Right atrium auricular region (tissue), 2 donors: ENCODE measurements around the gene UQCR11. TPM values are rescaled to one million over a fixed set of nuclear protein-coding genes. Genes with fewer than 3 reads are reported as not detected.

Experiments used
- DNase-seq: peaks from one replicate; pipeline ENCODE4 v3.0.0-alpha.2; 2019; ENCODE audit warnings: low spot score
- H3K27ac ChIP-seq, 2 donors: fragments of 200-600 bp; sonication (generic); 1 replicate in 1 of 2; 2 replicates in 1 of 2; pipeline ENCODE4 v1.5.1; 2016 to 2019
- H3K27me3 ChIP-seq, 2 donors: fragments of 200-600 bp; sonication (generic); one replicate each; pipeline versions ENCODE4 v1.5.1 to v1.6.0; 2017 to 2019
- H3K36me3 ChIP-seq: fragments of 200-600 bp; sonication (generic); one replicate; pipeline ENCODE4 v1.5.1; 2016
- H3K4me1 ChIP-seq, 2 donors: fragments of 200-600 bp; sonication (generic); one replicate each; pipeline versions ENCODE4 v1.5.1 to v1.6.0; 2017 to 2019
- H3K4me3 ChIP-seq, 2 donors: fragments of 200-600 bp; sonication (generic); 1 replicate in 1 of 2; 2 replicates in 1 of 2; pipeline ENCODE4 v1.5.1; 2017 to 2019; ENCODE audit warnings: mild to moderate bottlenecking in 1 of 2, moderate library complexity in 1 of 2
- H3K9me3 ChIP-seq, 2 donors: fragments of 200-600 bp; sonication (generic); one replicate each; pipeline ENCODE4 v1.5.1; 2019
- total RNA-seq, 2 donors: library from RNA; depleted of rRNA; stranded (reverse); fragments of >200 nt; gene quantifications; one replicate each; pipeline ENCODE4 v1.1.0, GENCODE V29; 2016
- TF ChIP-seq, protein P1 (sequence below), 2 donors: fragments of 200-600 bp; sonication (generic); IDR thresholded peaks; one replicate each; pipeline ENCODE4 v1.5.1; 2019; ENCODE audit warnings: antibody characterized with exemption in 2 of 2

The UQCR11 gene
- total RNA-seq, 2 donors from 2014 or later: 172 to 191 TPM

DNA sequence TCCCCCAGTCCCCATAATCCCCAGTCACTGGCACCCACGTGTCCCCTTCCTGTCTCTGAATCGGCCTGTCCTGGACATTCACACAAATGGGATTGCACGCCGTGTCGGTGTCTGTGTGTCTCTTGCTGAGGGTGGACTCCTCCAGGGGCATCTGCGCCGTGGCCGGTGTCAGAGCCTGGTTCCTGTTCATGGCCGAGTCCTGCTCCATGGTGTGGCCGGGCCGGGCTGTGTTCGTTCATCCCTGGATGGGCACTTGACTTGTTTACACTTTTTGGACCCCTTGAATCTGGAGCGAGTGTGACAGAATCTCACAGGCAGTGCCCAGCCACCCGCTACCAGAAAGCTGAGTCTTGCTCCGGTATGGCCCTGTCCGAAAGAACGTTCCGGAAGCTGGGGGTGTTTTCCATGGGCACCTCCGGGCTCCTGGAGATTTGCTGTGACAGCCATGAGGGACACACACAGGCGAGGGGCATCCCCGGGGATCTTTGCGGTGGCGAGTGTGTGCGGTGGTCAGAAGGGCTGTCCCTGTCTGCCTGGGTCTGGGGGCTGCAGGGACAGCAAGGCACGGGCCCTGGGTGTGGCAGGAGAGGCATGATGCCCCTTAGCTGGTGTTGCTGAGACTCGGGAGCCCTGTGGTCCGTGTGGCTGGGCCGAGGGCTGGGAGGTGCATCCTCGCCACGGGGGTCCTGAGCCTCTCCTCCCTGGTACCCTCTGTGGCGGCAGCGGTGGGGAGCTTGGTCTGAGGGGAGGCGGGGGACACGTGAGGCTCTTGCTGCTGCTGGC lies 30.7 kb downstream of the UQCR11 start:
- Histone ChIP-seq H3K27me3 (no peaks in the 10 kb centered on the region), H3K9me3 (no peaks in the 10 kb centered on the region), H3K4me3 (no peak overlapping the region), H3K36me3 (peaks cover 17% of the 10 kb centered on the region), H3K27ac (no peak overlapping the region), H3K4me1 (peaks cover 0 to 9% of the 10 kb centered on the region in 2 donors)
- DNase-seq: no peak
- TF ChIP-seq, protein P1, sequence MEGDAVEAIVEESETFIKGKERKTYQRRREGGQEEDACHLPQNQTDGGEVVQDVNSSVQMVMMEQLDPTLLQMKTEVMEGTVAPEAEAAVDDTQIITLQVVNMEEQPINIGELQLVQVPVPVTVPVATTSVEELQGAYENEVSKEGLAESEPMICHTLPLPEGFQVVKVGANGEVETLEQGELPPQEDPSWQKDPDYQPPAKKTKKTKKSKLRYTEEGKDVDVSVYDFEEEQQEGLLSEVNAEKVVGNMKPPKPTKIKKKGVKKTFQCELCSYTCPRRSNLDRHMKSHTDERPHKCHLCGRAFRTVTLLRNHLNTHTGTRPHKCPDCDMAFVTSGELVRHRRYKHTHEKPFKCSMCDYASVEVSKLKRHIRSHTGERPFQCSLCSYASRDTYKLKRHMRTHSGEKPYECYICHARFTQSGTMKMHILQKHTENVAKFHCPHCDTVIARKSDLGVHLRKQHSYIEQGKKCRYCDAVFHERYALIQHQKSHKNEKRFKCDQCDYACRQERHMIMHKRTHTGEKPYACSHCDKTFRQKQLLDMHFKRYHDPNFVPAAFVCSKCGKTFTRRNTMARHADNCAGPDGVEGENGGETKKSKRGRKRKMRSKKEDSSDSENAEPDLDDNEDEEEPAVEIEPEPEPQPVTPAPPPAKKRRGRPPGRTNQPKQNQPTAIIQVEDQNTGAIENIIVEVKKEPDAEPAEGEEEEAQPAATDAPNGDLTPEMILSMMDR (IDR thresholded peaks at IDR 0.05): no peak

DNA sequence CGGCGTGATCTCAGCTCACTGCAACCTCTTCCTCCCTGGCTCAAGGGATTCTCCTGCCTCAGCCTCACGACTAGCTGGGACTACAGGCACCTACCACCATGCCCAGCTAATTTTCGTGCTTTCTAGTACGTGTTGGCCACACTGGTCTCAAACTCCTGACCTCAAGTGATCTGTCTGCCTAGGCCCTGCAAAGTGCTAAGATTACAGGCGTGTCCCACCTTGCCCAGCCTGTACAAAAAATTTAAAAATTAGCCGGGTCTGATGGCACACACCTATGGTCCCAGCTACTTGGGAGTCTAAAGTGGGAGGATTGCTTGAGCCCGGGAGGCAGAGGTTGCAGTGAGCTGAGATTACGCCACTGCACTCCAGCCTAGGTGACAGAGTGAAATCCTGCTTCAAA lies 32.5 kb downstream of the UQCR11 start:
- no peak for DNase-seq
- Histone ChIP-seq H3K9me3 (no peaks in the 10 kb centered on the region), H3K4me1 (peaks cover 0 to 14% of the 10 kb centered on the region in 2 donors), H3K27ac (no peak overlapping the region), H3K36me3 (peaks cover 8% of the 10 kb centered on the region), H3K27me3 (no peaks in the 10 kb centered on the region), H3K4me3 (no peak overlapping the region)
- TF ChIP-seq, protein P1 (IDR thresholded peaks at IDR 0.05): no peak

DNA sequence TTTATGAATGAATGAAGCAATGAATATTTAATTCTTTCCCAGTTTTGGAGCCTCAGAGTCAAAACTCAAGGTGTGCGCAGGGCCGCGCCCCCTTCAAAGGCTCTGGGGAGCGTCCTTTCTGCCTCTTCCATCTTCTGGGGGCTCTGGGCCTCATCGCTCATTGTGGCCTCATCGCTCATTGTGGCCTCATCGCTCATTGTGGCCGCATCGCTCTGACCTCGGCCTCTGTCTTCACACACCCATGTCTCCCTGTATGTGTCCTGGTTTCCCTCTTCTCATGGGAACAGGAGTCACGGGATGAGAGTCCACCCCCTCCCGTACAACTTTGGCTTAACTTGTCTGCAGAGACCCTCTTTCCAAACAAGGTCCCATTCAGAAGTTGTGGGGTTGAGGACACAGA lies 33.9 kb downstream of the UQCR11 start:
- no peaks in the 10 kb centered on the region for H3K36me3 ChIP-seq
- no peak for DNase-seq
- no peak overlapping the region for H3K4me3 ChIP-seq
- no peak overlapping the region for H3K27ac ChIP-seq
- no peaks in the 10 kb centered on the region for H3K9me3 ChIP-seq
- peaks cover 0 to 11% of the 10 kb centered on the region in 2 donors for H3K4me1 ChIP-seq
- no peaks in the 10 kb centered on the region for H3K27me3 ChIP-seq
- TF ChIP-seq, protein P1 (IDR thresholded peaks at IDR 0.05): no peak

DNA sequence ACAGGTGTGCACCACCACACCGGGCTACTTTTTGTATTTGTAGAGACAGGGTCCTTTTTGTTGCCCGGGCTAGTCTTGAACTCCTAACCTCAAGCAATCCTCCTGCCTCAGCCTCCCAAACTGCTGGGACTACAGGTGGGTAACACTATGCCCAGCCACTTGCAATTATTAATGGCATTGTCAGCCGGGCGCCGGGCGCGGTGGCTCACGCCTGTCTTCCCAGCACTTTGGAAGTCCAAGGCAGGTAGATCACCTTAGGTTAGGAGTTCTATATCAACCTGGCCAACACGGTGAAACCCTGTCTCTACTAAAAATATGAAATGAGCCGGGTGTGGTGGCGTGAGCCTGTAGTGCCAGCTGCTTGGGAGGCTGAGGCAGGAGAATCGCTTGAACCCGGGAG lies 34.4 kb downstream of the UQCR11 start:
- TF ChIP-seq, protein P1 (IDR thresholded peaks at IDR 0.05): no peak
- Histone ChIP-seq H3K27me3 (no peaks in the 10 kb centered on the region), H3K27ac (no peak overlapping the region), H3K4me1 (peaks cover 0 to 16% of the 10 kb centered on the region in 2 donors), H3K36me3 (no peaks in the 10 kb centered on the region), H3K4me3 (no peak overlapping the region), H3K9me3 (no peaks in the 10 kb centered on the region)
- no peak for DNase-seq

DNA sequence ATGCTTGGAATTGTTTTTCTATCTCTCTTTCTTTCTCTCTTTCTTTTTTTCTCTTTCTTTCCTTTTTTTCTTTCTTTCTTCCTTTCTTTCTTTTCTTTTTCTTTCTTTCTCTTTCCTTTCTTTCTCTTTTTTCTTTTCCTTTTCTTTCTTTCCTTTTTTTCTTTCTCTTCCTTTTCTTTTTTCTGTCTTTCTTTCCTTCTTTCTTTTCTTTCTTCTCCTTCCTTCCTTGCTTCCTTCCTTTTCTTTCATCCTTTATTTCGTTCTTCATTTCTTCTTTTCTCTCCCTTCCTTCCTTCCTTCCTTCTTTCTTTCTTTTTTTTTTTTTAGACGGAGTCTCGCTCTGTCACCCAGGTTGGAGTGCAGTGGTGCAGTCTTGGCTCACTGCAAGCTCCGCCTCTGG lies 35.3 kb downstream of the UQCR11 start:
- no peak overlapping the region for H3K4me3 ChIP-seq
- no peaks in the 10 kb centered on the region for H3K9me3 ChIP-seq
- H3K27me3 ChIP-seq: no peaks in the 10 kb centered on the region
- H3K36me3 ChIP-seq: no peaks in the 10 kb centered on the region
- TF ChIP-seq, protein P1 (IDR thresholded peaks at IDR 0.05): no peak
- H3K27ac ChIP-seq: no peak overlapping the region
- DNase-seq: no peak
- peaks cover 0 to 18% of the 10 kb centered on the region in 2 donors for H3K4me1 ChIP-seq
